H9 (cell line): ENCODE measurements around the gene ECHDC3. TPM values are rescaled to one million over a fixed set of nuclear protein-coding genes. Genes with fewer than 3 reads are reported as not detected.

Experiments used
- DNase-seq: peaks from one replicate; pipeline ENCODE4 v3.0.0-alpha.2; 2017
- H2AFZ ChIP-seq: one replicate; pipeline ENCODE4 v1.6.1; 2013; ENCODE audit warnings: mild to moderate bottlenecking, low read length, control low read depth, moderate library complexity
- H2AK5ac ChIP-seq: 2 replicates; pipeline ENCODE4 v1.6.1; 2013; ENCODE audit warnings: low read length, control low read depth, mixed read lengths; ENCODE audit not compliant: insufficient read length
- H2BK120ac ChIP-seq: one replicate; pipeline ENCODE4 v1.6.1; 2013; ENCODE audit warnings: low read depth, mild to moderate bottlenecking, low read length, control low read depth, inconsistent platforms; ENCODE audit not compliant: poor library complexity, severe bottlenecking
- H2BK12ac ChIP-seq: 2 replicates; pipeline ENCODE4 v1.6.1; 2013; ENCODE audit warnings: low read length, control low read depth, mixed read lengths, low read depth; ENCODE audit not compliant: insufficient read length
- H2BK15ac ChIP-seq: 2 replicates; pipeline ENCODE4 v1.6.1; 2013; ENCODE audit warnings: low read depth, low read length, control low read depth
- H2BK20ac ChIP-seq: one replicate; pipeline ENCODE4 v1.6.1; 2013; ENCODE audit warnings: low read depth, mild to moderate bottlenecking, low read length, control low read depth, inconsistent platforms; ENCODE audit not compliant: poor library complexity, severe bottlenecking
- H2BK5ac ChIP-seq: 2 replicates; pipeline ENCODE4 v1.6.1; 2013; ENCODE audit warnings: low read length, control low read depth, mixed read lengths; ENCODE audit not compliant: insufficient read length
- H3K14ac ChIP-seq: 2 replicates; pipeline ENCODE4 v1.6.1; 2013; ENCODE audit warnings: low read length, control low read depth; ENCODE audit not compliant: insufficient read depth
- H3K18ac ChIP-seq: 2 replicates; pipeline ENCODE4 v1.6.1; 2013; ENCODE audit warnings: low read depth, mild to moderate bottlenecking, mixed read lengths, low read length, control low read depth; ENCODE audit not compliant: insufficient read length
- H3K23ac ChIP-seq: 2 replicates; pipeline ENCODE4 v1.6.1; 2013; ENCODE audit warnings: low read length, control low read depth, mixed read lengths, low read depth; ENCODE audit not compliant: insufficient read length
- H3K23me2 ChIP-seq: 2 replicates; pipeline ENCODE4 v1.6.1; 2013; ENCODE audit warnings: low read depth, mild to moderate bottlenecking, mixed read lengths, low read length, control low read depth; ENCODE audit not compliant: insufficient read length, poor library complexity, severe bottlenecking
- H3K27ac ChIP-seq: 2 replicates; pipeline ENCODE4 v1.5.1; 2013; ENCODE audit warnings: low read length, control low read depth, mixed read lengths, low read depth; ENCODE audit not compliant: insufficient read length
- H3K27me3 ChIP-seq: 2 replicates; pipeline ENCODE4 v1.6.1; 2013; ENCODE audit warnings: low read length, control low read depth, inconsistent platforms; ENCODE audit not compliant: insufficient read depth
- H3K4ac ChIP-seq: 2 replicates; pipeline ENCODE4 v1.6.1; 2013; ENCODE audit warnings: low read depth, mild to moderate bottlenecking, control low read depth, inconsistent platforms, low read length, moderate library complexity
- H3K4me1 ChIP-seq: 2 replicates; pipeline ENCODE4 v1.6.1; 2013; ENCODE audit warnings: low read length, control low read depth, inconsistent platforms; ENCODE audit not compliant: insufficient read depth
- H3K4me2 ChIP-seq: 2 replicates; pipeline ENCODE4 v1.6.1; 2013; ENCODE audit warnings: low read length, control low read depth, mixed read lengths; ENCODE audit not compliant: insufficient read length, insufficient read depth
- H3K56ac ChIP-seq: 2 replicates; pipeline ENCODE4 v1.6.1; 2013; ENCODE audit warnings: low read depth, mild to moderate bottlenecking, mixed read lengths, low read length, control low read depth; ENCODE audit not compliant: insufficient read length
- H3K79me1 ChIP-seq: 2 replicates; pipeline ENCODE4 v1.6.1; 2013; ENCODE audit warnings: low read depth, mild to moderate bottlenecking, moderate library complexity, low read length, control low read depth, inconsistent platforms; ENCODE audit not compliant: insufficient read depth, poor library complexity, severe bottlenecking
- H3K79me2 ChIP-seq: 2 replicates; pipeline ENCODE4 v1.6.1; 2013; ENCODE audit warnings: low read length, control low read depth, inconsistent platforms; ENCODE audit not compliant: insufficient read depth
- H3K9ac ChIP-seq: 2 replicates; pipeline ENCODE4 v1.6.1; 2013; ENCODE audit warnings: low read length, control low read depth, mixed read lengths; ENCODE audit not compliant: insufficient read length; ENCODE audit errors: extremely low read depth
- H3K9me3 ChIP-seq: one replicate; pipeline ENCODE4 v1.6.1; 2013; ENCODE audit warnings: low read depth, low read length, inconsistent platforms; ENCODE audit not compliant: control insufficient read depth
- H3T11ph ChIP-seq: one replicate; pipeline ENCODE4 v1.6.1; 2013; ENCODE audit warnings: mild to moderate bottlenecking, low read length, control low read depth, inconsistent platforms
- H4K20me1 ChIP-seq: one replicate; pipeline ENCODE4 v1.6.1; 2013; ENCODE audit not compliant: control insufficient read depth, insufficient read length, insufficient read depth
- H4K5ac ChIP-seq: 2 replicates; pipeline ENCODE4 v1.6.1; 2013; ENCODE audit warnings: low read depth, mild to moderate bottlenecking, mixed read lengths, low read length, control low read depth; ENCODE audit not compliant: insufficient read length
- H4K8ac ChIP-seq: replicated peaks from 2 replicates; pipeline ENCODE4 v1.6.1; 2013; ENCODE audit warnings: low read length, control low read depth, mixed read lengths, low read depth; ENCODE audit not compliant: insufficient read length
- H4K91ac ChIP-seq: 2 replicates; pipeline ENCODE4 v1.6.1; 2013; ENCODE audit warnings: low read depth, mild to moderate bottlenecking, moderate library complexity, mixed read lengths, low read length, control low read depth; ENCODE audit not compliant: insufficient read length
- H3K27ac Mint-ChIP-seq, 3 experiments: 2 replicates in 2 of 3; 3 replicates in 1 of 3; pipeline ENCODE4 v1.8.0; 2020 to 2021; ENCODE audit warnings: mixed read lengths in 3 of 3, mild to moderate bottlenecking in 1 of 3, moderate library complexity in 1 of 3
- H3K27me3 Mint-ChIP-seq: 2 replicates; pipeline ENCODE4 v1.8.0; 2021; ENCODE audit warnings: low read depth, mild to moderate bottlenecking, moderate library complexity, mixed read lengths
- H3K36me3 Mint-ChIP-seq, 3 experiments: 2 replicates in 2 of 3; 3 replicates in 1 of 3; pipeline ENCODE4 v1.8.0; 2020 to 2021; ENCODE audit warnings: low read depth in 3 of 3, mixed read lengths in 3 of 3; ENCODE audit not compliant: insufficient read depth in 1 of 3
- H3K4me1 Mint-ChIP-seq, 2 experiments: 2 replicates each; pipeline ENCODE4 v1.8.0; 2020; ENCODE audit warnings: mixed read lengths in 2 of 2
- H3K4me3 Mint-ChIP-seq, 2 experiments: 2 replicates in 1 of 2; 3 replicates in 1 of 2; pipeline ENCODE4 v1.8.0; 2020 to 2021; ENCODE audit warnings: mild to moderate bottlenecking in 2 of 2, mixed read lengths in 2 of 2, moderate library complexity in 1 of 2
- H3K9me3 Mint-ChIP-seq, 2 experiments: 2 replicates in 1 of 2; 3 replicates in 1 of 2; pipeline ENCODE4 v1.8.0; 2020; ENCODE audit warnings: mild to moderate bottlenecking in 2 of 2, mixed read lengths in 2 of 2, moderate library complexity in 1 of 2
- WGBS: extraction: QIAGEN DNeasy Blood & Tissue Kit; methylation state at CpG from one replicate; pipeline ENCODE4 v1.1.7; 2013; ENCODE audit warnings: missing lambda C conversion rate, low lambda C conversion rate, mixed read lengths; ENCODE audit not compliant: insufficient read length; ENCODE audit errors: extremely low coverage; 5-methylcytosine and 5-hydroxymethylcytosine counted together
- total RNA-seq: library from RNA; stranded (reverse); gene quantifications from 2 replicates; pipeline ENCODE4 v1.2.1, GENCODE V29; 2021
- TF ChIP-seq, protein P1 (sequence below): fragments of 200-600 bp; sonication (generic); conservative IDR thresholded peaks from 3 replicates; pipeline ENCODE4 v1.8.0; 2021; ENCODE audit warnings: antibody characterized with exemption, mild to moderate bottlenecking

The ECHDC3 gene
- total RNA-seq, 1 experiment from 2014 or later, result 9.3 TPM

- Histone ChIP-seq H3K27ac (no peak overlapping the region), H3K4me2 (no peak overlapping the region), H2BK20ac (no peak overlapping the region), H4K91ac (no peak overlapping the region), H2BK15ac (no peak overlapping the region), H3K4ac (no peak overlapping the region), H3T11ph (no peak overlapping the region), H2BK12ac (no peak overlapping the region), H3K79me2 (no peaks in the 10 kb centered on the region), H3K4me1 (no peaks in the 10 kb centered on the region), H3K79me1 (no peaks in the 10 kb centered on the region), H4K8ac (no peak overlapping the region), H3K56ac (no peak overlapping the region), H3K9me3 (no peaks in the 10 kb centered on the region), H4K5ac (no peak overlapping the region), H3K18ac (no peak overlapping the region), H3K14ac (no peak overlapping the region), H4K20me1 (no peaks in the 10 kb centered on the region), H2BK120ac (no peak overlapping the region), H2AFZ (no peak overlapping the region), H3K27me3 (no peaks in the 10 kb centered on the region), H3K9ac (no peak overlapping the region), H3K23ac (no peak overlapping the region), H2BK5ac (no peak overlapping the region), H3K23me2 (no peaks in the 10 kb centered on the region), H2AK5ac (no peak overlapping the region)
- H3K27me3 Mint-ChIP-seq, result peaks cover 8% of the 10 kb centered on the region
- peaks cover 4 to 10% (median 6%) of the 10 kb centered on the region in 3 experiments; a peak in 5 of 7 replicates for H3K36me3 Mint-ChIP-seq
- no peak overlapping the region for H3K4me3 Mint-ChIP-seq
- TF ChIP-seq, protein P1, sequence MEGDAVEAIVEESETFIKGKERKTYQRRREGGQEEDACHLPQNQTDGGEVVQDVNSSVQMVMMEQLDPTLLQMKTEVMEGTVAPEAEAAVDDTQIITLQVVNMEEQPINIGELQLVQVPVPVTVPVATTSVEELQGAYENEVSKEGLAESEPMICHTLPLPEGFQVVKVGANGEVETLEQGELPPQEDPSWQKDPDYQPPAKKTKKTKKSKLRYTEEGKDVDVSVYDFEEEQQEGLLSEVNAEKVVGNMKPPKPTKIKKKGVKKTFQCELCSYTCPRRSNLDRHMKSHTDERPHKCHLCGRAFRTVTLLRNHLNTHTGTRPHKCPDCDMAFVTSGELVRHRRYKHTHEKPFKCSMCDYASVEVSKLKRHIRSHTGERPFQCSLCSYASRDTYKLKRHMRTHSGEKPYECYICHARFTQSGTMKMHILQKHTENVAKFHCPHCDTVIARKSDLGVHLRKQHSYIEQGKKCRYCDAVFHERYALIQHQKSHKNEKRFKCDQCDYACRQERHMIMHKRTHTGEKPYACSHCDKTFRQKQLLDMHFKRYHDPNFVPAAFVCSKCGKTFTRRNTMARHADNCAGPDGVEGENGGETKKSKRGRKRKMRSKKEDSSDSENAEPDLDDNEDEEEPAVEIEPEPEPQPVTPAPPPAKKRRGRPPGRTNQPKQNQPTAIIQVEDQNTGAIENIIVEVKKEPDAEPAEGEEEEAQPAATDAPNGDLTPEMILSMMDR, result no peak
- H3K27ac Mint-ChIP-seq, result no peak overlapping the region; a peak in 1 of 7 replicates
- peaks cover 0 to 4% of the 10 kb centered on the region in 2 experiments; a peak in 1 of 4 replicates for H3K4me1 Mint-ChIP-seq
- DNase-seq, result no peak
- no CpG with 5 or more reads among the region's 10 CpGs for WGBS
- H3K9me3 Mint-ChIP-seq, result peaks cover 21% of the 10 kb centered on the region in 2 experiments
Observed at GRCh38 chr10:11725912-11726311, 16.3 kb upstream of the ECHDC3 start.
